CD1c-positive myeloid dendritic cell (primary cell): ENCODE measurements around the gene CTTN.
A peak's percentile ranks its signal among the peaks of the same experiment; 100 is the strongest.

Source experiments
- DNase-seq: peaks from one replicate; pipeline ENCODE4 v3.0.0-alpha.2; 2016; ENCODE audit errors: extremely low spot score

CTTN gene

DNA sequence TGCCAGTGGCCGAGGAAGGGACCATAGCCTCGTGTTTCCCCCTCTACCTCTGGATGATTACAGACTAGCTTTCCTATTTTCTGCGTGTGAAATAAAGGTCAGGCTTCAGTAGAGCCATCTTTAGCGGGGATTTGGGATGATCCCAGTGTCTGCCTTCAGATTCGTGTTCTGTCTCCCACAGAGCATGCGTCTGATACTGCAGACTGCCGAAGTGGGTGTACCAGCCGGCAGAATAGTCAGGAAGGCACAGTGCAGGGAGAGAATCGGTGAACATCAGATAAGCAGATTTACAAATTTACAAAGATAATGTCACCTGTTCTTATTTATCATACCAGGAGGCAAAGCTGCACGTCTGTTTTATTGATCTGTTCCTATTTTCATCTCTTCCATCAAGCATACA is 11.1 kb downstream of the CTTN start:
- no peak for DNase-seq

DNA sequence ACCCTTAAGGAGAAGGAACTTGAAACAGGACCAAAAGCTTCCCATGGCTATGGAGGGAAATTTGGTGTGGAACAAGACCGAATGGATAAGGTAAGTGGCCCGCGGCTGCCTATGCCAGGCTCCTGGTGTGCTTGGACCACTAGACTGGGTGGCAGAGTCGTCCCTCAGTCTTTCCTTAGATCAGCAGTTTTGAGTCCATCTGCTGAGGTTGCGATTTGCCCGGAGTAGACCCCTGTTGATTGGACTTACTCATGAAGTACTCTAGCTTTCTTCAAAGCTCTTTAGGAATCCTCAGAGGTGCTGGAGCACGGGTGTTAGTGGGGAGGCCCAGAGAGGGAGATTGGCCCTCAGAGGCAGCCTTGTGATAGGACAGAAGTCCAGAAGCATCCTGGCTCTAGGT is 11.5 kb downstream of the CTTN start:
- DNase-seq = no peak

DNA sequence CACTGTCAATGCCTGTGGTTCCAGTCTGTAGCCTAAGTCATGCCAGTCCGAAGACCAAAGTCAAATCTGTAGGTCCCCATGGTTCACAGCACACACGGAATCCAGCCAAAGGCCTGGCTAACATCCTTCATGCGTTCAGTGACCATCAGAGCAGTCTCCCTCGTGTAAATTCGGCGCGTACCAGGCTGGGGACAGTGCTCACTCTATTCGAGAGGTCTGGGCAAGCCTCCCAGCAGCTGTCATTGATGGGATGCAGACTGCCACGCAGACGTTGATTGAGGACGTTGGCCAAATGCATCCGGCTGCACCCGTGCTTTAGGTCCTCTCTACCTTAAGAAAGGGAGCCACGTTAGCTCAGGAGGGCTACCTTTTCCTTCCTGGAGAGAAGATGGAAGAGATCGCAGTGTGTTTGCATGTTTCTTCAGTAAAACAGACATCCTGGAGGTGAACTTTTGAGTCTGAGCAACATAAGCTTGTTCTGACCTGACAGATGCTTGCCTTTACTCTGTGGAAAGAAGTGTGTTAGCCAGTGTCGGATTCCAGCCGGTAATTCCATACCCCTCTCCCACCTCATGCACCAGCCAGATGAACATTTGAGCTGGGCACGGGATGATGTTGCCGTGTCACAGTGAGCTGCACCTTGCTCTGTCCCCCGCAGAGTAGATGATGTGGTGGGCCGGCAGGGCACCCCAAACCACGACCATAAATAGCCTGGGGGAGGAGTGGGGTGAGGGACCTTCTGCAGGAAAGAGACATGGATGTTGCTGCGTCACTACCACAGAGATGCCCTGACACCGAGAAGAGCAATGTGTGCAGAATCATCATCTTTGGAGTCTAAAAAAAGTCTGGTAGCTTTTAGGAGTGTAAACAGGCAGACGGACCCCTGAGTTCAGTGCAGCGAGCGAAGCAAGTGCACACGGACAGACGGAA is 12.2 kb downstream of the CTTN start:
- DNase-seq = no peak

DNA sequence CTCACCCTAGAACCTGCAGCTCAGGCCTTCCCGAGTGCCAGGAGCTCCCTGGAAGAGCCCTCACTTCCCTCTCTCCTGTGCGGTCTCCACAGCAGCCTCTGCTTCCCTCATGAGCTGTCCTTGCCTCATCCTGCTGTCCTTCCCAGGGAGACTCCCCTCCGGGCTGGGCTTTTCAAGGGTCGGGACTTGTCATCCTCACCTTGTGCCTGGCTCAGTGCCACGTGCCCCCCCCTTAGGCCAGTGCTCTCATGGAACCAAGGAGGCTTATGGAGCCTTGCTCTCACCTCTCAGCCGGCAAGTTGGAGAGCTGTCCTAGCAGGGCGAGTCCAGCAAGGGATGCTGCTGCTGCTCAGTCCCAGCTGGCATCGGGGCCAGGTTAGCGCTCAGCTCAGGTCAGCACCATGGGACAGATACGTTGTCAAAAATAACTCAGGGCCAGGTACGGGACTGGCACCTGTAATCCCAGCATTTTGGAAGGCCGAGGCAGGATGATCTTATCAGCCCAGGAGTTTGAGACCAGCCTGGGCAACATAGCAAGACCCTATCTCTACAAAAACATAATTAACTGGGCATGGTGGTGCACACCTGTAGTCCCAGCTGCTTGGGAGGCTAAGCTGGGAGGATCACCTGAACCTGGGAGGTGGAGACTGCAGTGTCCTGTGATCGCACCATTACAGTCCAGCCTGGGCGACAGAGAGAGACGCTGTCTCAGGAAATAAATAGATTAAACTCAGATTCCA is 13.6 kb downstream of the CTTN start:
- DNase-seq = no peak

DNA sequence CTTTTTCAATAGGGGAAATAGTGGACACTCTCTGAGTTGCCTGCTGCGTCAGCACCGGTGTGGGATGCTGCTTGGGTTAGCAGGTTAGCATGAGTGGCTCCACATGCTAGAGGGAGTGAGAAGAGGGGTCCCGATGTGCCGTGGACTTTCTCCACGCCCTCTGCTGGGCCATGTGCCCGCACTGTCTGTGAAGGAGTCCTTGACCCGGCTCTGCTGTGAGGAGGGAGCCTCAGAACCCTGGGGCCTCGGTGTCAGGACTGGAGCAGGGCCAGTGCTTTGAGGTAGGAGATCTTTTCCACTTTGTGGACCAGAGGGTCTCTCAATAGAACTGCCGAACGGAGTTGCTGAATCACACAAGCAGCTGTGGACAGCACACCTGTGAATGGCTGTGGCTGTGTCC is 14.8 kb downstream of the CTTN start:
- no peak for DNase-seq

DNA sequence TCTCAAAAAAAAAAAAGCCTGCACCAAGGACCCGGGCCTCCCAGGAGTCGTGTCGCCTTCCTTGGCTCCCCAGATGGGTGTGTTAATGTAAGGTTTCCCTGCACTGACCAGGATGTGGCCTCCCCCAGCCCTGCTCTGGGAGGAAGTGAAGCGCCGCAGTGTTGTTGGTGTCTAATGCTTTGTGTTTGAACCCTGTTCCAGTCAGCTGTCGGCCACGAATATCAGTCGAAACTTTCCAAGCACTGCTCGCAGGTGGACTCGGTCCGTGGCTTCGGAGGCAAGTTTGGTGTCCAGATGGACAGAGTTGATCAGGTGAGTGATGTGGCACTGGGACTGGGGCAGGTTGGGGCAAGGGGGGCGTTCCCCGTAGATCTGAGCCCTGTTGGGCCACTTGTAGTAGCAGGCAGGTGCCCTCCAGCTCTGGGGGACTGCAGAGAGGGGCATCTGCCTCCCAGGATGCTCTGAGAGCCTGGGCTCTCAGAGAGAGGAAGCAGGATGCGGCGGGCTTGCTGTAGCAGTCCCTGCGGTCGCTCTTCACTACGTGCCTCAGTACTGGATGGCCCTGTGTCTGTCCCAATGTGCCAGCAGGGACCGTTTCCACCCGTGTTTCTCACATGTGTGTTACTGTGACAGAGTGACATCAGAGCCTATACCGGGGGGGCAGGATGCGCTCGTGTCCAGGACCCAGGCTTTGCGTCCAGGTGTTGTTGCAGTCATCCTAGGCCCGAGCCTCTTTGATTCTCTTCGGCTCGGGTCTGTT is 16.2 kb downstream of the CTTN start:
- DNase-seq = no peak

DNA sequence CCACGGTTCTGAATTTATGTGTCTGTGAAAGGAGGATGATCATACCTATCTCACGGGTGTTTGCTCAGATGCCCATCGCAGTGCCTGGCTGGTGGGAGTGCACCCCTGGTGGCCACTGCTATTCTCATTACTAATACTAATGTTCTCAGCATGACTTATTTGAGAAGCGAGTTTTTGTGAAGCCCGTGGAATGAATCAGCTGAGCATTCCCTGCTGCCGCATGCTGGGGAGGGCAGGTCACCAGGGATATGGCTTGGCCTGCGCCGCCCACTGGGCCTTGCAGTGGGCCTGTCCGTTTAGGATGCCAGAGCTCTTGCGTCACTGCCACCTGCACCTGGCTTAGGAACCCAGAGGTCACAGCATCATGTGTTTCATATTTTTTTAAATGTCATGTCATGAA is 16.9 kb downstream of the CTTN start:
- no peak for DNase-seq

DNA sequence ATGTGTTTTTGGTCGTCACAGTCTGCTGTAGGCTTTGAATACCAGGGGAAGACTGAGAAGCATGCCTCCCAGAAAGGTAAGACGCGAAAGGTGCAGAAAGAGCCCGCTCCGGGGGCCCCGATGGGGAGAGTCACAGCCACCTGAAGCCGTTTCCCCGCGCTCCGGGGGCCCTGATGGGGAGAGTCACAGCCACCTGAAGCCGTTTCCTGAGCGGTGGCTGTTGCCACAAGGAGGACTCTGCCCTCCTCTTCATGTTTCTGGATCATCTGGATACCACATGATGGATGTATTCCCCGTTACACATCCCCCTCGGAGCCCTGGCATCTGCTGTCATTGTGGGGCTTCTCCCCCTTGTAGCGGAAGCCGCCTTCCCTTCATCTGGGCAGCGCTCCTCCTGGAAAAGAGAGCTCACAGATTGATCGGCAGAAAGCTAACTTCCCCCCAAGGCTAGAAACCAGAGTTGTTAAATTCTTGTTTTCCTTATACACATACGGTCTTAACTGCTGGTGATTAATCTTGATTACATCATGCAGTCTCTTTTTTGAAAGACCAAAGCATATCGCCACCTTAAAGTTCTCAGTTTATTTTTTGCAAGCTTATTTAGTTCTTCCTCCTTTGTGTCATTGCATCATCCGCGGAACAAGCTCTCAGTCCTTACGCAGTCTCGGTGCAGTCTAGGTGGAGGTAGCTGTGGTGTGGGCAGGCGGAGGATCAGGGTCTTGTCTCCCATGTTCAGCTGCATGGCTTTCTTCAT is 17.5 kb downstream of the CTTN start:
- peak; percentile 72 for DNase-seq

DNA sequence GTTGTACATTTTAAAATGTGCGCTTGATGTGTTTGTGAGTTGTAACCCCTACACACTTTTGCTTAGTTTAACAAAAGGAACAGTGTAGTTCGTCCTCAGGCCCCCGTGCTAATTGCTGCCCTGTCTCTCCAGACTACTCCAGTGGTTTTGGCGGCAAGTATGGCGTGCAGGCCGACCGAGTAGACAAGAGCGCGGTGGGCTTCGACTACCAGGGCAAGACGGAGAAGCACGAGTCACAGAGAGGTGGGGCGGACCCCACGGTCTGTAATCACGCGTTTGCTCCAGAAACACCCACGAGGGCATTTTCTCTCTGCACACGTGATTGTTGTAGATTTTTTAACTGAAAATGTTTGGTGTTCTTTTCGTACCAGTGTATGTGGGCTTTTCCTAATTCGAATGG is 18.6 kb downstream of the CTTN start:
- no peak for DNase-seq

DNA sequence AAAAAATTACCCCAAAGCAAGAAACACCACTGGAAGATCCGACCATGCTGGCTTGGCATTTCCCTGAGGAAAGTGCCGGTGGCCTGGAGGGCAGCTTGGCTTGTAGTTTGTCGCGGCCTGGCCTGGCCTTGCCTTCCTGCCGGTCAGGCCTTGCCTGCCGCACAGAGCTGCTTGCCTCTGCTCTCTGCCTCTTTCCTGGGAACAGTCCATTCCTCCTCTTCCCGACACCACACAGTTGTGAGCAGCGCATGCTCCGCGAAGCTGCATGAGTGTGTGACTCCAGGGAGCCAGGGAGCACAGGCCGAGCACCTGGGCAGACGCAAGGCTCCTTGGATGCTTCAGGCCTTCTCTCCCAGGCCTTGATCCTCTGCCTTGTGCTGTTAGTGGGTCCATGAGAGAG is 19.8 kb downstream of the CTTN start:
- no peak for DNase-seq

DNA sequence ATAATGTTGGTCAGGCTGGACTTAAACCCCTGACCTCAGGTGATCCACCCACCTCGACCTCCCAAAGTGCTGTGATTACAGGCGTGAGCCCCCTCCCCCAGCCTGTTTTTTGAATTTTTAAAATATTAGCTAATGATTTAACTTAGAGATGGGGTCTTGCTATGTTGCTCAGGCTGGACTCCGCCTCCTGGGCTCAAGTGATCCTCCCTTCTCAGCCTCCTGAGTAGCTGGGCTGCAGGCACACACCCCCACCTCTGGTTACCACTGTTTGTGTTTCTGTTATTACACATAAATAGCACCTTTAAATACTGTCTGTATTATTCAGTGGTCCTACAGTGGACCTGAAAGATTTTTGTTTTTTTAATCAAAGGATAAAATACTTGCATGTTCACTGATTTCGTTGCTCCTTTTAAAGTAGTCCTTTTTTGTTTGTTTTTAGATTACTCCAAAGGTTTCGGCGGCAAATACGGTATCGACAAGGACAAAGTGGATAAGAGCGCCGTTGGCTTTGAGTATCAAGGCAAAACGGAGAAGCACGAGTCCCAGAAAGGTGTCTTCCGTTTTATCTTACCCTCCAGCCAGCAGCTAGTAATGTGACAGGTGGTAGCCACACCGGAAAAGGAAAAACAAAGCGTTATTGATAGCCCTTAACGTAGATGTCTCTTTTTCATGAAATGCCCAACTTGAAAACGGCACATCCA is 21.1 kb downstream of the CTTN start:
- no peak for DNase-seq

DNA sequence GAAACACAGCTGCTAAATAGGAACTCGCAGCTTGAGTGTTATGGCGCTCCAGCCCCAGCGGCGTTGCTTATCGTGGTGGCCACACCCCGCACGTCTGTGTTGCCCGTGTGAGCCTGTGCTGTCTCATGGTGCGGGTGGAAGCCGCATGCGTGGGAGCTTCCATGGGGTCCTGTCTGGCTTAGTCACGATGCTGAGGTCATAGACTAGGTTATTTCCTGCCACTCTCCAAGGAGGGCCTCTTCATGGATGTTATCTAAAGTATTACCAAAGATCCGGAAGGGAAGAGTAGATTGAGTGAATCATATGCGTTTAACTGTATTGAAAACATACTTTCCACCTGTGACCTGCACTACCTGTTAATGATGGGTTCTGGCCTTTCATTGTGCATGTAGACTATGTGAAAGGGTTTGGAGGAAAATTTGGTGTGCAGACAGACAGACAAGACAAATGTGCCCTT is 21.7 kb downstream of the CTTN start:
- DNase-seq = no peak

DNA sequence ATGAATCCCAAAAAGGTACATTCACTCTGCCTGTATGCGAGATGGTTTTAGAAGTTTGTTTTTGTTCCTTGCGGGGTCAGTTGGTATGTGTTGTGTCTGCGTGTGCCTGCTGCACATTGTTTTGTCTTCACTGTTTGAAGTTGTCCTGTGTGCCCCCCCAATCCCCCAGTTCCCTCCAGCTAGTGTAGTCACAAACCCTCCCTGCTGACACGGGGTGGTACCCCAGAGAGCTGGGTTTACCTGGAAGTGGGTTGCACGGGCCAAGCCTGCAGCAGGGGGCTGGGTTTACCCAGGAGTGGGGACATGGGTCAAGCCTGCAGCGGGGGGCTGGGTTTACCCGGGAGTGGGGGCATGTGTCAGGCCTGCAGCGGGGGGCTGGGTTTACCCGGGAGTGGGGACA is 22.2 kb downstream of the CTTN start:
- no peak for DNase-seq

DNA sequence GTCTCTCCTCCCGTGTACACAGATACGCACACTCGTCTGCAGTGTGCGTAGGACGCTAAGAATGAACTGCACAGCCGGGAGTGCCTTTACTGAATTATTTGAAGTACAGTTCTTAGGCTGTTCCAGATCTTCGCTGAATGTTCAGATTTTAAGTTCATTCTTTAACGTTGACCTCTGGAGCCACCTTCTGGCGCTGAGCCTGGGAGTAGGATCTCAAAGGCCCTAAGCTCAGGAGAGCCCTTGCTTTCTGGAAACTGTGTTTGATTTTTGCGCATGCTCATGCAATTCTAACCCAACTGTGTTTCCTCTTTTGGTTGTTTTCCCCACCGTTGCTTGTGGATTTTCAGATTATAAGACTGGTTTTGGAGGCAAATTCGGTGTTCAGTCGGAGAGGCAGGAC is 22.8 kb downstream of the CTTN start:
- DNase-seq = peak; percentile 42

DNA sequence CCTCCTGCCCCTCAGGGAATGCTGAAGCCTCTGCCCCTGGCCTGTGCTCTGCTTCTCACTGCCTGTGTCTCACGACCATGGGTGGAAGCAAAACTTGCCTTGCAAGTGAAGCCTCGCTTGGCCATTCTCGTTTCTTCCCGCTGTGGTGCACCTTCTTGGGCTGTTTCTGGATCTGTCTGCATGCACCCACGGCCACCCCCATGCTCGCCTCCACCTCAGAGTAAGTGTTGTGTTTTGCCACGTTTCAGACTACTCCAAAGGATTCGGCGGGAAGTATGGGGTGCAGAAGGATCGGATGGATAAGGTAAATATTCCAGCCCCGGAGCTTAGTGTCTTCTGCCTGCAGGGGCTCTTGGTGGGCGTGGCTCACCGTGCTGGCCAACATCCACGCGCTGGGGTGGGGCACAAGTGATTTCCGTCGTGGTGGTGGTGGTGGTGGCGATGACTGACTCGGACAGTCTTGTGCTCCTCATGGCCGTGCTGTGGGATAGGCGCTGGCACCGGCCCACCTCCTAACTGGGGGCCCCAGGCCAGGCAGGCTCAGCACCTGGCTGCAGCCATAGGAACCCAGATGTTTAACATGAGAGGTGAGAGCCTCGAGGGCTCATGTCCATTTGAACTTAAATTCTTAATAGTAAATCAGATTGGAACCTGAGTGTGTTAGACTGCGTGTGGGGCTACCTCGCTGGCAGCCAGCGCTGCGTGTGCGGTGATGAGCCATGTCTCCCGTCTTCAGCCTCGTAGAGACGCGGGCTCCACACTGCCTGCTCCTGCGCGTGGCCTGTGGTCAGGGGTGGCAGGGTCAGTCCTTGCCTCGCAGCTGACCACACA is 24.6 kb downstream of the CTTN start:
- no peak for DNase-seq

DNA sequence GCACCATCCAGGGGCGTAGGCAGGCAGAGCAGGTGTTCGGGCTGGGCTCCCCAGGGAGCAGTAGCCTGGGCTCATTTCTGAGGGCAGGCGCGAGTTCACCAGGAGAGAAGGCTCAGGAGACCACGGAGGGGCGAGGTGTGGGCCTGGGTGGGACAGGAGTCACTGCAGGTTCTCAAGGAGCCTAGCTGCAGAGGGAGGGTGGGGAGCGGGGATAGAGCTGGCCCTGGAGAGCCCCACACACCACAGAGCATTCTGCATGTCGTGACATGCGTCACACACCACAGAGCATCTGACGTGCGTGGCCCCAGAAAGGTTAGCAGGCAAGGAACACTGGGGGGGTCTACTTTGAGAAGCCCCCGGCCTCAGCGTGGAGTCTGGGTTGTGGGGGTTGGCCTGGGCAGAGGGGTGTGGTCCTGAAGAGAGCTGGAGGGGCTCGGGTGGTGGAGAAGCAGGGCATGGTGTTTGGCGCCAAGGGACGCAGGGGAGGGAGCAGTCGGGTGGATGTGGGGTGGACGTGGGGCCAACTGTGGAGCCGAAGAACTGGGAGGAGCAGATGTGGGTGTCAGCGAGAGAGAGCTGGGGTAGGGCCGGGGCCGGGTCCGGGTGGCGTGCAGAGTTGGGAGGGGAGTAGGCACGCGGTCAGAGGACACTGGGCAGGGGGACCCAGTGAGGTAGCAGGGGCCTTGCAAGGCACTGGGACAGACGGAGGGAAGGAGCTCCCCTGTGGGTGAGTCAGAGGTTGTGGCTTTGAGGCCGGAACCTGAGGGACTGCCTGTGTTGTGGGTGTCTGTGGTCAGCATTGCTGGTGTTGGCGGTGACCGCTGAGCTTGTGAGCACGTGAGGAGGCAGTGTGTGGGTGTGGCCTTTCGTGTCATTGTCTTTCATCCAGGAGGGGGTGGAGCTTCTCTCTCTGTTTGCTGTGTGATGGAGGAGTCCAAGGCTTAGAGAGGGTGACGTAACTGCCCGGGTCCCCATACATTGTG is 25.5 kb downstream of the CTTN start:
- DNase-seq = peak; percentile 94

DNA sequence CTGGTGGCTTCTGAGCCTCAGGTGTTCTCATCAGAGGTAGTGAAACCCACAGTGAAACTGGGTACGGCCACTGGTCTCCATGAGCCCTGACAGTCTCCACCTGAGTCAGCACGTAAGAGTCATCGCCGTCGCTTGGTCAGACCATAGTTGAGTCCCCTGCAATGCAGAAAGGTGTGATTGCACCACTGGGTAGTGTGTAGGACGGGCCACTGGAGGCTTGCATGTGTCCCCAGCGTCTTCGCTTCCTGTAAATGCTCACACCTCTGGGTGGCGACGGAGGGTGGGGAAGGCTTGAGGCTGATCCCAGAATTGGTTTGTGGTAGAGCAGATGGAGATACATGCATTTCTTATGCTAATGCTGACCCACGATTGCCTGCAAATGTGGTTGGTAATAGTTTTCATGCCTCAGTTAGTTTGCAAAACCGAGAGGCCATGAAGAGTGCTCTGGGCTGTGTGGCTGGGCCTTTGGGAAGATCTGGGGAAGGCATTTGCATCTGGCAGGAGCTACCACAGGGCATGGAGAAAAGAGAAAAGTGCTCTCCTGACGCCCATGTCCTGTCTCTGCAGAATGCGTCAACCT is 26.5 kb downstream of the CTTN start:
- no peak for DNase-seq

DNA sequence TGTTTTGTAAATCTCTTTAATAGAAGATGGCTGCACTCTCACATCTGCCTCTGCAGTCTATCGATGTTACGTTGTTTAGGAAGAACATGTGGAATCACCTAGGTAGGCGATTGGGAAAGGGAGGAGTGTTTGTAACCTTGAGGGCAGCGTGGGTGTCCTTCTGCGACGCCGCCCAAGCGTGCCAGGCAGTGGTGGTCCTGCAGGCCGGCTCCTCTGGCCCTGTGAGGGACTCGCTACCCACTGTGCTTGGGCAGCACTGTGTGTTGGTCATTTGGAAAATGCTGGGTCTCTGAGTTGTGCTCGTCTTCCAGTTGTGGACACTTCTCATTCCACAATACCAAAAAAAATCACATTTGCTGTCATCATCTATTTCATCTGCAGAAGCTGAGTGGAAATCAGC is 29.1 kb downstream of the CTTN start:
- DNase-seq = no peak
